CD14-positive monocyte (primary cell): ENCODE measurements around the gene AREL1. TPM values are rescaled to one million over a fixed set of nuclear protein-coding genes. Genes with fewer than 3 reads are reported as not detected.

Experiments used
- DNase-seq, 3 donors: peaks; one replicate each; pipeline ENCODE4 v3.0.0-alpha.2; 2011 to 2022
- H2AFZ ChIP-seq: 2 replicates; pipeline ENCODE4 v1.6.0; 2012; ENCODE audit warnings: mild to moderate bottlenecking, low read depth, low read length, inconsistent platforms; ENCODE audit not compliant: insufficient read depth, poor library complexity, severe bottlenecking
- H3K27ac ChIP-seq, 2 donors: 1 replicate in 1 of 2; 2 replicates in 1 of 2; pipeline ENCODE4 v1.5.1; 2012 to 2013; ENCODE audit warnings: low read length in 2 of 2, control low read depth in 1 of 2, inconsistent platforms in 1 of 2, low read depth in 1 of 2, mild to moderate bottlenecking in 1 of 2
- H3K27me3 ChIP-seq, 2 donors: one replicate each; pipeline versions ENCODE4 v1.6.0 to v1.6.1; 2011 to 2013; ENCODE audit warnings: low read length in 2 of 2; ENCODE audit not compliant: control insufficient read depth in 2 of 2, insufficient read depth in 2 of 2
- H3K36me3 ChIP-seq, 2 donors: replicated peaks in 1 of 2; 1 replicate in 1 of 2; 2 replicates in 1 of 2; pipeline versions ENCODE4 v1.5.1 to v1.6.1; 2012 to 2013; ENCODE audit warnings: low read length in 2 of 2, control low read depth in 1 of 2, inconsistent platforms in 1 of 2, mild to moderate bottlenecking in 1 of 2; ENCODE audit not compliant: insufficient read depth in 2 of 2, control insufficient read depth in 1 of 2
- H3K4me1 ChIP-seq, 2 donors: 1 replicate in 1 of 2; 2 replicates in 1 of 2; pipeline versions ENCODE4 v1.5.1 to v1.6.1; 2012 to 2013; ENCODE audit warnings: low read length in 2 of 2, control low read depth in 1 of 2, inconsistent platforms in 1 of 2, mild to moderate bottlenecking in 1 of 2, moderate library complexity in 1 of 2; ENCODE audit not compliant: insufficient read depth in 2 of 2, control insufficient read depth in 1 of 2
- H3K4me2 ChIP-seq: replicated peaks from 2 replicates; pipeline ENCODE3; 2012; ENCODE audit warnings: low read length, moderate library complexity, mild to moderate bottlenecking; ENCODE audit not compliant: poor library complexity, severe bottlenecking; ENCODE audit errors: extremely low read depth
- H3K4me3 ChIP-seq, 3 experiments: fragments of 200-600 bp in 1 of 3; sonication (generic) in 1 of 3; replicated peaks in 1 of 3; 1 replicate in 2 of 3; 2 replicates in 1 of 3; pipeline ENCODE4 v1.5.1; 2011 to 2013; ENCODE audit warnings: low read length in 3 of 3, mild to moderate bottlenecking in 3 of 3, control low read depth in 2 of 3, low read depth in 2 of 3, inconsistent platforms in 1 of 3, moderate library complexity in 1 of 3
- H3K79me2 ChIP-seq: 2 replicates; pipeline ENCODE4 v1.6.0; 2012; ENCODE audit warnings: mild to moderate bottlenecking, control low read depth, inconsistent platforms, low read length, moderate library complexity; ENCODE audit not compliant: insufficient read depth
- H3K9ac ChIP-seq: 2 replicates; pipeline ENCODE4 v1.6.0; 2017; ENCODE audit warnings: low read length, mild to moderate bottlenecking; ENCODE audit not compliant: insufficient read depth, poor library complexity, severe bottlenecking
- H3K9me3 ChIP-seq, 2 donors: replicated peaks in 1 of 2; 1 replicate in 1 of 2; 2 replicates in 1 of 2; pipeline versions ENCODE4 v1.5.1 to v1.6.1; 2012 to 2013; ENCODE audit warnings: low read length in 2 of 2, control low read depth in 1 of 2; ENCODE audit not compliant: control insufficient read depth in 1 of 2, insufficient read depth in 1 of 2
- H4K20me1 ChIP-seq: 2 replicates; pipeline ENCODE4 v1.6.0; 2012; ENCODE audit warnings: mild to moderate bottlenecking, low read length, control low read depth, moderate library complexity; ENCODE audit not compliant: insufficient read depth
- H3K27ac Mint-ChIP-seq, 7 donors: one replicate each; pipeline ENCODE4 v1.8.0; 2020; ENCODE audit warnings: mild to moderate bottlenecking in 7 of 7, mixed read lengths in 7 of 7, moderate library complexity in 6 of 7, inconsistent platforms in 2 of 7
- H3K27me3 Mint-ChIP-seq, 3 donors: one replicate each; pipeline ENCODE4 v1.8.0; 2021 to 2022; ENCODE audit warnings: low read depth in 3 of 3, mild to moderate bottlenecking in 3 of 3, mixed read lengths in 3 of 3, moderate library complexity in 3 of 3, inconsistent platforms in 1 of 3
- H3K36me3 Mint-ChIP-seq, 2 donors: one replicate each; pipeline ENCODE4 v1.8.0; 2020; ENCODE audit warnings: mixed read lengths in 2 of 2, inconsistent platforms in 1 of 2, mild to moderate bottlenecking in 1 of 2
- H3K4me1 Mint-ChIP-seq: one replicate; pipeline ENCODE4 v1.8.0; 2020; ENCODE audit warnings: mild to moderate bottlenecking, mixed read lengths
- H3K4me3 Mint-ChIP-seq, 2 donors: one replicate each; pipeline ENCODE4 v1.8.0; 2020; ENCODE audit warnings: mild to moderate bottlenecking in 2 of 2, mixed read lengths in 2 of 2, moderate library complexity in 1 of 2
- H3K9me3 Mint-ChIP-seq, 7 donors: one replicate each; pipeline ENCODE4 v1.8.0; 2020 to 2022; ENCODE audit warnings: mixed read lengths in 7 of 7, mild to moderate bottlenecking in 6 of 7, moderate library complexity in 6 of 7, inconsistent platforms in 2 of 7
- CTCF ChIP-seq: fragments of 200-600 bp; IDR thresholded peaks from one replicate; pipeline ENCODE4 v1.8.0; 2022; ENCODE audit warnings: antibody characterized with exemption, mild to moderate bottlenecking
- WGBS: methylation state at CpG from one replicate; pipeline ENCODE4 v1.1.5; 2013; ENCODE audit warnings: missing lambda C conversion rate; ENCODE audit not compliant: insufficient coverage; 5-methylcytosine and 5-hydroxymethylcytosine counted together
- intact Hi-C, 2 donors: fragments of 100-400 bp; cut with micrococcal nuclease; formaldehyde crosslinking; loops; one replicate each; pipeline versions ENCODE4 v1.15.0 to v1.15.1; 2023
- polyA plus RNA-seq, 3 donors: library from polyadenylated mRNA; depleted of rRNA in 1 of 3; unstranded in 2 of 3; stranded (reverse) in 1 of 3; fragments of 300-500 nt in 2 of 3; fragments of >200 nt in 1 of 3; fragmentation: Illumina TruSeq in 2 of 3; gene quantifications; 1 replicate in 2 of 3; 2 replicates in 1 of 3; pipeline ENCODE4 v1.2.3, GENCODE V29; 2012 to 2021

The AREL1 gene
- polyA plus RNA-seq, 3 donors: 12.5 to 23.3 (median 20.0) TPM

DNA sequence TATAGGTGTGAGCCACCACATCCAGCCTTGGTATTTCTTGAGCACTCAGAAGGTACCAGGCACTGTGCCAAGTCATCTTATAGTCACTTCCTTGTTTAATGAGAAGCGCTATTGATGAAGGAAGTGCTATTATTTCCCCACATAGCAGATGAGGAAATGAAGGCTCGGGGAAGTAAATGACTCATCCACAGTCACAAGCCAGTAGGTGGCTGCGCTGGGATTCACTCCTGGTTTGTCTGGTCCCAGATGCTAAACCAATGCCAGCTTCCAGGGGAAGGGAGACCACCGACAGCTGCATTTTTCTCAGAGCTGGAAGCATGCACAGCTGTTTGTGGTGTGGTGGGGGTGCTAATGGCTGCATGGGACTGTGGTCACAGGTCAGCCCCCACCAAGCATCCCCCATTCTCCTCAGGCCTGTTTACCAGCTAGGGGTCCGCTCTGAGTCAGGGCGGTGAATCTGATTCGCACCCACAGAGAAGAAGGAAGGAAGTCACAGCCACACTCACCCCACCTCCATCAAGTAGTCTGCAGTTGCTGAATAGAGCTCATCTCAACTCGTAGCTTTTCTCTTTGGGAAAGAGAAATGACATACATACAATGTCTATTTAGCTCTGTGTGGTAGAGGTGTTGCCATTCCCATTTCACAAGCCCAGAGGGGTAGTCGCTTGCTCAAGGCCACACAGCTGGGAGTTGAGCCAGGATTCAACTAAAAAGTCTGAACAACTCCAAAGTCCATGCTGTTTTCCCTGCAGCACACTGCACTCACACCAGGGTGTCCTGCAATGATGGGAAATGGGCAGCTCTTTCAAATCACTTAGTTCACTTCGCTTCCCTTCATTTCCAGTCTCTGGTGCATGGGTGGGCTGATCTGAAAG, 94.6 kb downstream of the AREL1 start:
- Mint-ChIP-seq H3K4me3 (peak overlapping the region; percentile 37 to 62), H3K9me3 (peaks cover 0 to 2% (median 0%) of the 10 kb centered on the region in 7 donors), H3K4me1 (peaks cover 86% of the 10 kb centered on the region), H3K27me3 (peaks cover 20 to 28% (median 23%) of the 10 kb centered on the region in 3 donors), H3K27ac (peak overlapping the region; percentile 87 to 98 (median 94)), H3K36me3 (peaks cover 21 to 24% of the 10 kb centered on the region in 2 donors)
- Histone ChIP-seq H3K27me3 (peaks cover 0 to 3% of the 10 kb centered on the region in 2 donors), H3K9me3 (no peaks in the 10 kb centered on the region), H3K79me2 (no peaks in the 10 kb centered on the region), H3K4me2 (peak overlapping the region; percentile 49), H3K4me1 (peaks cover 77 to 83% of the 10 kb centered on the region in 2 donors), H3K4me3 (peak overlapping the region in 1 of 3 experiments; percentile 47), H3K9ac (peak overlapping the region; percentile 23), H4K20me1 (no peaks in the 10 kb centered on the region), H2AFZ (no peak overlapping the region), H3K27ac (peak overlapping the region; percentile 79 to 91), H3K36me3 (no peaks in the 10 kb centered on the region)
- intact Hi-C loops: loop anchor here in 1 of 2 donors (2.0 kb wide), 1 partner anchor 94 kb away; the partner anchor contains the start of genes AREL1 and FCF1
- 0% methylated on average over 1 of the region's 10 CpGs for WGBS
- TF ChIP-seq CTCF: no peak
- DNase-seq: peak; percentile 93 to 100 (median 98)

- peaks cover 76 to 86% of the 10 kb centered on the region in 2 donors for H3K4me1 ChIP-seq
- 85% methylated on average over 4 of the region's 13 CpGs for WGBS
Measured at GRCh38 chr14:74616996-74617700, 95.7 kb downstream of the AREL1 start.

More at GRCh38 chr14:74616996-74617700, 95.7 kb downstream of the AREL1 start:
- Mint-ChIP-seq H3K4me1 (peaks cover 81% of the 10 kb centered on the region), H3K27me3 (peaks cover 21 to 24% (median 21%) of the 10 kb centered on the region in 3 donors), H3K27ac (peak overlapping the region; percentile 87 to 98 (median 95)), H3K9me3 (peaks cover 0 to 2% (median 0%) of the 10 kb centered on the region in 7 donors), H3K4me3 (peak overlapping the region in 1 of 2 donors; percentile 26), H3K36me3 (peaks cover 21 to 23% of the 10 kb centered on the region in 2 donors)
- peak overlapping the region; percentile 9 to 91 for H3K27ac ChIP-seq
- peak overlapping the region; percentile 38 for H3K4me2 ChIP-seq
- H4K20me1 ChIP-seq: no peaks in the 10 kb centered on the region
- H3K79me2 ChIP-seq: no peaks in the 10 kb centered on the region
- H3K4me3 ChIP-seq: peak overlapping the region in 1 of 3 experiments; percentile 41
- H3K36me3 ChIP-seq: no peaks in the 10 kb centered on the region
- DNase-seq: no peak
- H3K27me3 ChIP-seq: peaks cover 0 to 3% of the 10 kb centered on the region in 2 donors
- no peak overlapping the region for H3K9ac ChIP-seq
- H3K9me3 ChIP-seq: no peaks in the 10 kb centered on the region
- intact Hi-C loops: loop anchor here in 1 of 2 donors (2.0 kb wide), 1 partner anchor 124 kb away; the partner anchor contains the start of genes ISCA2 and NPC2
- no peak for TF ChIP-seq CTCF
- no peak overlapping the region for H2AFZ ChIP-seq
